ENCODE measurements around the gene UGP2.
"Not testable (repeated sequence)": the region's sequence is repeated elsewhere in the genome, so short reads cannot be mapped to it uniquely, and the experiment has no call there.

The UGP2 gene

DNA sequence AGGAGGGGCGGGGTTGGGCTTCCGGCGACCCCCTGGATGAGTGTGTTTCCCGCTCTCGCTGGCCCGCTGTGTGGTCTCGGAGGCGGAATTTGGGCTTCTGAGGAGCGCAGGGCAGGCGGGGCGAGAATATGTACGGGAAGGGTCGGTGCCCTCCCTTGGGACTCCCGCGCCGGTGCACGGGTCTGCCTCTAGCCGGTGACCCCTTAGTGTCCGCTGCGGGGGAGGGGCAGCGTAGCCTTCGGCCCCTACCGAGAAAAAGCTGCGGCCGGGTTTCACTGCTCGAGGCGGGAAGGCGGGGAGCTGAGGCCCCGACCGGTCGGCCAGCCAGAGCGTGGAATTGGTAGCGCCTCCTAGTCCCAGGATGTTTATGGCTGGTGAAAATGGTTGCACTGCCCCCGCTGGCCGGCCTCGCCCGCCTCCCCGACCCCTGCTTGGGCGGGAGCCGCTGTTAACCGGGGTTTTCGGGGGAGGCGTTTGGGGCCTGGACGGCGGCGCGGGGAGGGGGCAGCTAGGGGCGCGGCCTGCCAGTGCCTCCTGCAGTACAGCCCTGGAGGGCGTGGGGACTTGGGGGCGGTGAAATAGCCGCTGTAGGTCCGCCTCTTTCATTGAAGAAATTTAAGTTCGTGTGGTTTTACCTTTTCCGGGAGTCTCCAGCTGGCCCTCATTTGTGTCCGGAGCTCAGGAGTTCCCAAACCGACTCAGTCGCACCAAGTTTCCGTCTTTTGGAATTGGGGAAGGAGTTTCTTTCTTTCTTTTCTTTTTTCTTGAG, at the start of gene UGP2:
UGP2 (plus strand) TSS at position 643 of the 769 bp plus-strand sequence. CDS start 290 bp downstream, outside the sequence.
- DNase-seq (ENCODE audit: low read depth in 2 of 2): peak; percentile 89 to 91

GRCh38 chr2:63792530-63792929, 49.2 kb upstream of the UGP2 start:
- DNase-seq (ENCODE audit: low read depth in 2 of 2): peak; percentile 78 to 82

- no peak for DNase-seq (ENCODE audit: low read depth in 2 of 2)
Observed at GRCh38 chr2:63796366-63796765, 45.3 kb upstream of the UGP2 start.

DNA sequence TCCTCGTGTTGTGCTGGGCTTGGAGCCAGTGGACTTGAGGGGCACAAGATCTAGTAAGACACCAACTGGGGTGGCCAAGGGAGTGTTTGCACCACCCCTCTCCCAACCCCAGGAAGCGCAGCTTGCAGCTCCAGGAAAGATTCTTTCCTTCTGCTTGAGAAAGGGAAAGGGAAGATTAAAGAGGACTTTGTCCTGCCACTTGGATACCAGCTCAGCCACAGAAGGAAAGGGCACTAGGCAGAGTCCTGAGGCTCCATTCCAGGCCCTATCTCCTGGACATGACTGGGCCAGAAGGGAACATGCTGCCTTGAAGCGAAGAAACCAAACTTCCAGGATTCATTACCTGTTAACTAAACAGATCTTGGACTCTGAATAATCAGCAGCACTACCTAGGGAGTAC, 44.9 kb upstream of the UGP2 start:
- DNase-seq (ENCODE audit: low read depth in 2 of 2): no peak

- no peak for DNase-seq (ENCODE audit: low read depth in 2 of 2)
Observed at GRCh38 chr2:63801455-63801854, 40.2 kb upstream of the UGP2 start.

DNA sequence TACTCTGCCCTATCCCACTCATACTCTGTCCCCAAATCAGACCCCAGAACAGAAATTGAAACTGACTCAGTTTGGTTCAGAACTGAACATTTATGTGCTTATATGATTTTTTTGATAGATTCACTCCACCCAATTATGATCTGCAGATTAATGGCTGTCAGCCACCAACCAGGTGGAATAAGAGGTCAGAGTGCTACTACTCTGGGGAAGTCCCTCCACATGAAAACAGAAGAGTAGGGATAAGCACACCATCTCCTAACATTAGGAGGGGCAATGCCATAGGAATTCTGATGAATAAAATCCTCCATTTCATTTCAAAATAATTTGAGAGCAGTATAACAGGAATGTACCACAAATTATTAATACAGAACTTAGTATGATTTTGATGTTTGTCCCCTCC, 36.3 kb upstream of the UGP2 start:
- DNase-seq (ENCODE audit: low read depth in 2 of 2): no peak

DNA sequence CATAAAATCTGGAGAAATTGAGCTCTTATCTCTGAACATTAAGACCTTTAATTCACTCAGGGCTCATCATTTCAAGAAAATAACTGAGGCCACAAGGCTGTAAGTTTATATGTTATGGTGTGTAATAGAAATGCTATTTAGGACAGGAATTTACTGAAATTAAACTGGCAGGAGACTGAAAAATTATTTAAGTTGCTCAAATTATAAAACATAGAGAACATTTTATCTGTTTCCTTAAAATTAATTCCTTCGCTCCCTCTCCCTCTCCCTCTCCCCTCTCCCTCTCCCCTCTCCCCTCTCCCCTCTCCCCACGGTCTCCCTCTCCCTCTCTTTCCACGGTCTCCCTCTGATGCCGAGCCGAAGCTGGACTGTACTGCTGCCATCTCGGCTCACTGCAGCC, 33.7 kb upstream of the UGP2 start:
- not testable (repeated sequence) for DNase-seq (ENCODE audit: low read depth in 2 of 2)

DNA sequence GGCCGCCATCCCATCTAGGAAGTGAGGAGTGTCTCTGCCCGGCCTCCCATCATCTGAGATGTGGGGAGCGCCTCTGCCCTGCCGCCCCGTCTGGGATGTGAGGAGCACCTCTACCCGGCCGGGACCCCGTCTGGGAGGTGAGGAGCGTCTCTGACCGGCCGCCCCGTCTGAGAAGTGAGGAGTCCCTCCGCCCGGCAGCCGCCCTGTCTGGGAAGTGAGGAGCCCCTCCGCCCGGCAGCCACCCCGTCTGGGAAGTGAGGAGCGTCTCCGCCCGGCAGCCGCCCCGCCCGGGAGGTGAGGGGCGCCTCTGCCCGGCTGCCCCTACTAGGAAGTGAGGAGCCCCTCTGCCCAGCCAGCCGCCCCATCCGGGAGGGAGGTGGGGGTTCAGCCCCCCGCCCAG, 32.8 kb upstream of the UGP2 start:
- DNase-seq (ENCODE audit: low read depth in 2 of 2): not testable (repeated sequence)

DNA sequence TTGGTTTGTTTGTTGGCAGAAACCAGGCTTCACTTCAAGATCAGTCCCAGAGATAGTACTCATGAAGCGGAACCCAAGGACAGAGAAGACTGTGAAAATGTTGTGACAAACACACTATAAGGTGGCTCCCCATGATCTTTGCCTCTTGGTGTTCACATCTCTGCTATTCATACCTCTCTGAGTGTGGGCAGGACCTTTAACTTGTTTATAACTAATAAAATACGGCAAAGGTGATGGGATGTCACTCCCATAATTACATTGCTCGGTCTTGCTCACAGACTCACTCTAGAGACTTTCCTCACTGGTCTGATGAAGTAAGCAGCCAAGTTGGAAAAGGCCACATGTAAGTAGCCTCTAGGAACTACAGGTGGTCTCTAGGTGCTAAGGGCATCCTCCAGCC, 30.6 kb upstream of the UGP2 start:
- no peak for DNase-seq (ENCODE audit: low read depth in 2 of 2)

DNA sequence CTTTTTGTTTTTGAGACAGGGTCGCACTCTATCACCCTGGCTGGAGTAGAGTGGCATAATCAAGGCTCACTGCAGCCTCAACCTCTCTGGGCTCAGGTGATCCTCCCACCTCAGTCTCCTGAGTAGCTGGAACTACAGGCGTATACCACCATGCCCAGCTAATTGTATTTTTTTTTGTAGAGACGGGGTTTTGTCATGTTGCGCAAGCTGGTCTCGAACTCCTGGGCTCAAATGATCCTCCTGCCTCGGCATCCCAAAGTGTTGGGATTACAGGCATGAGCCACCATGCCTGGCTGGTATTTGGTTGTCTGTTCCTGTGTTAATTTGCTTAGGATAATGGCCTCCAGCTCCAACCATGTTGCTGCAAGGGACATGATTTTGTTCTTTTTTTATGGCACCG, 29.8 kb upstream of the UGP2 start:
- DNase-seq (ENCODE audit: low read depth in 2 of 2): not testable (repeated sequence)

DNA sequence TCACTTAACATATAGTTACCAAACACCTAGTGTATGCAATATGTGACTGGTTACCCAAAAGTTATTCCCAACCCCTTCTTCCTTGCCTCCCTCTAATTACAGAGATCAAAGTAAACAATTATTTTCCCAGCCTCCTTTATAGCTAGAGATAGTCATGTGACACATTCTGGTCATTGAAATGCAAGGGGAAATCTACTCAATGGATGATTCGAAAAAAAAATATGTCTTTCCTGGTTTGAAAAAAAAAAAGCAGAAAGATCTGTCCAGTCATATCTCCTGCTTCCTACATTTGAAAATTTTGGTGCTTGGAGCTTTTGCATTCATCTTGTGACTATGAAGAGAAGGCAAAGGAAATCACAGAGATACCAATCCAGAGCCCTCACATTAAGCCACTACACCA, 27.6 kb upstream of the UGP2 start:
- DNase-seq (ENCODE audit: low read depth in 2 of 2): no peak

DNA sequence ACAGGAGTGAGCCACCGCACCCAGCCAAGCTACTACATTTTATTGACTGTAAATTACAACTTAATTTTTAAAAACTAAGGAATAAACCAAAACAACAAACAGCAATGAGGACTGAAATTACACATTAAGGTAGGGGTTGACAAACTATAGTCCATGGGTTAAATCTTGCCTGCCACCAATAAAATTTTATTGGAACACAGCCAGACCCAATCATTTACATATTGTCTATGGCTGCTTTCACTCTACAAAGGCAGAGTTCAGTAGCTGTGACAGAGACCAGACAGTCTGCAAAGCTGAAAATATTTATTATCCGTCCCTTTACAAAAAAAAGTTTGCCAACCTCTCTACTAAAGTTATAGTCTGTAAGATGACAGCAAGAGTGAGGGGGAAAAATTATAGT, 24.3 kb upstream of the UGP2 start:
- no peak for DNase-seq (ENCODE audit: low read depth in 2 of 2)

- no peak for DNase-seq (ENCODE audit: low read depth in 2 of 2)
Observed at GRCh38 chr2:63818271-63818670, 23.4 kb upstream of the UGP2 start.

DNA sequence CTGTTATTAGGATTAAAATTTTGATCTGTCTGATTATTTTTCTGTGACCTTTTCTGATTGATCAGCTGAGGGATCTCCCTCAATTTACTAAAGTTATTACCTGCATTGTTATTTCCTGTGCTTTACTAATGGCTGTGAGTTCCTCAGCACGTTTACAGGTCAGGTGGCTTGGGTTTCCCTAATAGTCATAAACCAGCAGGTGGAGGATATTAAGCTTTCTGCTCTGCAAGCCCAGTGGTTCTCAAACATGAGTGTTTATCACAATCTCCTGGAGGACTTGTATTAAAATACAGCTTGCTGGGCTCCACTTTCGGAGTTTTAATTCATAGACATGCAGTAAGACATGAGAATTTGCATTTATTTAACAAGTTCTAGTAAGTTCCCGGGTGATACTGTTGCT, 22.4 kb upstream of the UGP2 start:
- DNase-seq (ENCODE audit: low read depth in 2 of 2): no peak

DNA sequence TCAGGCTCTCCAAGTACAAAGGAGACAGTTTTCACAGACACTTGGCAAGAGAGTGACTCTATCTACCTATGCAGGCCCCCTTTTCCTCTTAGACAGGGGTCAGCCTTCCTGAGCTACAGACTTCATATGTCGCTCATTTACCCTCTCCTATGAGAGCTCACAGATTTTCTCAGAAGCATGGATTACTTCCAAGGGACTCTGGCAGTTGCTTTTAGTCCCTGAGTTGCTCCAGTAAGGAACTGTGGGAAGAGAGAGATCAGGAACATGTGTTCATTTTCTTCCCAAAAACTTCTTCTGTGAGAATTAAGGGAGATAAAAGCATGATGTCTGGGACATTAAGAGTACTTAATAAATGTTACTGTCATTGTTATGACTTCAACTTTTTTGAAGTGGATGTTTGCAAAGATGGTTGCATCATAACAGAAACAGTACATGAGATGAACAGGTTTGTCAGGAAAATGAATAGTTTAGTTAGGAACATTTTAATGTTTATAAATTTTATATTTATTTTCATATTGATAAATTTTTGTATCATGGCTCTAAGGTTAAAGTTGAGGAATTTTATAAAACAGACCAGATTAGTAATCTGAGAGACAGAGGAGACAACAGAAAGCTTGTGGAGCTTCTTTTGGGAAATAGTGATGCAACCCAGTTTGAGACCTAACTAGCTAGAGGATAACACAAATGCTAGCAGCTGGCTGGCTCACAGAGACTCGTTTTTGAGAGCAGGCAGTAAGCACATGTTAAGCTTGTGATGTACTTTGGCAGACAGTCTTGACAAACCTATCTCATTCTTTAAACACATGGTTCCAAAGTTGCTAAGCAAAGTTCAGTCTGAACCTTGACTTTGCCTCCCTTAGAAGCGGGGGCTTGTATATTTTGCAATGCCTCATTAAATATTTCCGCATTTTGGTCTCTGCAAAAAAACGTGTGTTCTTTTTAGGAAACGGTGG, 21.7 kb upstream of the UGP2 start:
- peak; percentile 32 to 41 for DNase-seq (ENCODE audit: low read depth in 2 of 2)

DNA sequence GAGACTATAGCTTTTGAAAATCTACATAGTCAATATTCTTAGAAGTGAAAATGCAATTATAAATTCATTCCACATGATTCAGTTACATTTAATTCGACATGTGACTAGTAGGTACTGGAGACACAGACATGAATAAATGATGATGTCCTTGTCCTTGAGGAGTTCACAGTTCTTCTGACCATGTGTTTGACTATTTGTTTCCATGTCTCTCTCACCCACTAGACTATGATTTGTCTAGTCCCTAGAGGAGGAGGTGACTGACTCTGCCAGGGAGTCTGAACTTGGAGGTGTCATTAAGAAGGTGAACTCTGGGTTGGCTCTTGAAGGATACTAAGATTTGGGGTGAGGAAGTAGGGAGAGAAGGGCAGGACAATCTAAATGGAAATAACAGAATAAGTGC, 20.7 kb upstream of the UGP2 start:
- no peak for DNase-seq (ENCODE audit: low read depth in 2 of 2)

- no peak for DNase-seq (ENCODE audit: low read depth in 2 of 2)
Observed at GRCh38 chr2:63821396-63821795, 20.3 kb upstream of the UGP2 start.

DNA sequence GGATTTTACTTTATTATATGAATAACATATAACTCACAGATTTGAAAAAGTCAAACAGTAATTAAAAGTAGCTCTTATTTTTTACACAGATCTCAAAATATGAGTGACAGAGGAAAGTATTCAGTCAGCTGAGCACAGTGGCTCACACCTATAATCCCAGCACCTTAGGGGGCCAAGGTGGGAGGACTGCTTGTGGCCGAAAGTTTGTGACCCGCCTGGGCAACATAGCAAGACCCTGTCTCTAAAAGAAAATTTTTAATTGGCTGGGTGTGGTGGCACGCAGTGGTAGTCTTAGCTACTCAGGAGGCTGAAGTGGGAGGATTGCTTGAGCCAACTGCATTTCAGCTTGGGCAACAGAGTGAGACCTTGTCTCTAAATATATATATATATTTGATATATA, 19.2 kb upstream of the UGP2 start:
- no peak for DNase-seq (ENCODE audit: low read depth in 2 of 2)

GRCh38 chr2:63827749-63828148, 13.9 kb upstream of the UGP2 start:
- DNase-seq (ENCODE audit: low read depth in 2 of 2): peak; percentile 72 to 73

GRCh38 chr2:63831176-63831575, 10.5 kb upstream of the UGP2 start:
- no peak for DNase-seq (ENCODE audit: low read depth in 2 of 2)

GRCh38 chr2:63834401-63834800, 7.3 kb upstream of the UGP2 start:
- DNase-seq (ENCODE audit: low read depth in 2 of 2): no peak

DNA sequence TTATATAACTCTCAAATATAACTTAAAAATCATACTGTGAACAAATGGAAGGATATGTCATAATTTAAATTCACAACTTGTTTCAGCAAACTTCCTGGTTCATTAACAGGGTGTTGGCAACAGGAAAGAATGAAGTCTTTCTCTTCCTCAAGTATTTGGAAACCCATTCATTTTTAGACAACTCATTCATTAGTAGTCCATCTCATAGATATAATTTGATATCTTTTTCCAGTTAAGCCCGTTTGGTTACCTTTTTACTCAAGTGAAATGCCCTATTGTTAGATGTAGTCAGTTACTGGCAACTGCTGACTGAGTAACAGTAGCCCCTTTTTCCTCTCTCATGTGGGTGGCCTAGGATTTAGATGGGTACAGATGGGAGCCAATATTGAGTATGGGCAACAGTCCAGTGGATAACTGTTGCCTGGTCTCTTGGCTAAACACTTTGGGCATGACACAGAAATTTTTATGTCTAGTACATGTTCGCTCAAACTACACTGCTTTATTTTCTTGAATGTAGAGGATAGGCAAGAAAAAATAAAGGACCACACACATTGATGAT, 4.6 kb upstream of the UGP2 start:
- DNase-seq (ENCODE audit: low read depth in 2 of 2): no peak

Data from fibroblast of skin of left quadriceps (primary cell).